ENCODE data around the gene WNT8B.

The WNT8B gene

DNA sequence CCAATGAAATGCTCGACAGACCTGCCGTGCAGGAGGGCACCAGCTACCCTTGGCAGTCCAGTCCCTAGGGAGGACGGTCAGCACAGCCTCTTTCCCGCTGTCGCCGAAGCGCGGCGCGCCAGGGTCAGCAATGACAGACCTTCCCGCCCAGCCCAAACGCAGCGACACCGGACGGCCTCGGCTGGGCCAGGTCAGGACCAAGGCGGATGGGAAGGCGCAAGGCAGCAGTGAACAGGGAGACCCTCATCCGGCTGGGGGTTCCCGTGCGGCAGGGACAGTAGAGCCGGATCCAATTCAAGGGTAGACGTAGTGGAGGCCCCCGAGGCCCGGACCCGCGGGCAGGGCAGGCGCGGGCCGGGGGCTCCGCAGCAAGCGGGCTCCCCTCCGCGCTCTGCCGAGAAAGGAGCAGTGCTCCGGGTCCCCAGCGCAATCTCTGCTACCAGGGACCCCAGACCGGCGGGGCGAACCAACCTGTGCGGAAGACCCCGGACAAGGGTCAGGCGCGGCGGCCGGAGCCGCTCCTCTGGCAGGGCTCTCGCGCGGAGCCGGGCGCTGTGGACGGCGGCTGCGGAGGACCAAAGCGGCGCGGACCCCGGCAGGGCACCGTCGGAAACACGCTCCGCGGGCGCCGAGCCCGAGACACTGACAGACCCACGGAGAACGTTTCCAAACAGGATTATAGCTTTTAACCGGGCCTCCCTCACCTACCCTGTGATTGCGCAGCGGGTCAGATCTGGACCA lies 56.7 kb downstream of the WNT8B start, which contains the start of gene SEC31B:
TSS of gene SEC31B (minus strand) at position 551 of the 741 bp plus-strand sequence. CDS start 2,909 bp downstream, outside the sequence.
- DNase-seq (ENCODE audit: low read depth in 2 of 2) = no peak

DNA sequence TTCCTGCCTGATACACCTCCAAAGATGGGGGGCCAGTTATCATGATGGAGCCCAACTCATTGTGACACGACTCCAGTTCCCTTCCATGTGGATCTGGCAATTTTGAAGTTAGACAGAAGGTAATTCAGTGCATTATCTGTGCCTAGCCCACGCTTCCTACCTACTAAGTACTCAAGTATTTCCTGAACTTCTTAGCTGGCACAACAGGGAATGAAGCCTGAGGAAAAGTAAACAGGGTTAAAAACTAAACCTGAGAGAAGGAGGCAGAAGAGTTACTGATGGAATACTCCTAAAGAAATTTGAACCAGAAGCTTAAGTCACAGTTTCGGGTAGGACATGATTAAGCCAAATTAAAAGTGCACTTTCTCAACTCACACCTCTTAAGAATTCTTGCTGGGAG lies 58.0 kb downstream of the WNT8B start:
- no peak for DNase-seq (ENCODE audit: low read depth in 2 of 2)

GRCh38 chr10:100522107-100522801 lies 59.4 kb downstream of the WNT8B start:
- no peak for DNase-seq (ENCODE audit: low read depth in 2 of 2)

- DNase-seq (ENCODE audit: low read depth in 2 of 2) = no peak
These were observed 60.1 kb downstream of the WNT8B start for GRCh38 chr10:100522945-100523344.

DNA sequence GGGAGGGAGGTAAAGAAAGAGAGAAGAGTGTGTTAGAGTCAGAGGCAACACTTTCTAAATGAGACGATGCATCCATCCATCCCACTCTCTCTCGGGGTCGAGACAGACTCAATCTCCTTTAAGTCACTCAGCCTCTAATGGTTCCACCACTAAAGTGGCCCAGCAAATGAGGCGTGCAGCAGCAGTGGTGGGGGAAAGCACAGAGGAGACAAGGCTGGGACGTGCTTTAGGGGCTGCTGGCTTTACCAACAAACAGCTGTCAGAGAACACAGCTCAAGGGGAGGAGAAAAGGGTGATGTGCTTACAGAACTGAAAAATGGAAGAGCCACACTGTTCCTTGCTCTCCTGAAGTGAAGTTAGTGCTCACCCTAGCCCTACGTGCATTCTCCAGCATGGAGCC lies 61.4 kb downstream of the WNT8B start:
- DNase-seq (ENCODE audit: low read depth in 2 of 2) = no peak

DNA sequence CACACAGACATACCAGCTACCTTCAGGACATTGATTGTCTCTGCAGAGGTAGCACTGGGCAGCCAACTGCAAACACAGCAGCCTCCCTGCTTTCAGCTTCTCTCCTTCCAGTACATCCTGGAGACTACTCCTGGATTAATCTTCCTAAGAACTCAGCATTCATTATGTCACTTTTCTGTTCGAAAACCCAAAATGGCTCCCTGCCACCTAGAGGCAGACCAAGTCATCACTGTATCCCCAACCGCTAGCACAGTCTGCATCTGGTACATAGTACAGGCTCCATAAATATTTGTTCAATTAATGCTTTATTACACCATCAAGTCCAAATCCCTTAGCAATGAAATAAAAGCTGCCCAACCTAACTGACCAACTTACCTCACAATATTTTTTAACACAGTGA lies 61.8 kb downstream of the WNT8B start:
- no peak for DNase-seq (ENCODE audit: low read depth in 2 of 2)

DNA sequence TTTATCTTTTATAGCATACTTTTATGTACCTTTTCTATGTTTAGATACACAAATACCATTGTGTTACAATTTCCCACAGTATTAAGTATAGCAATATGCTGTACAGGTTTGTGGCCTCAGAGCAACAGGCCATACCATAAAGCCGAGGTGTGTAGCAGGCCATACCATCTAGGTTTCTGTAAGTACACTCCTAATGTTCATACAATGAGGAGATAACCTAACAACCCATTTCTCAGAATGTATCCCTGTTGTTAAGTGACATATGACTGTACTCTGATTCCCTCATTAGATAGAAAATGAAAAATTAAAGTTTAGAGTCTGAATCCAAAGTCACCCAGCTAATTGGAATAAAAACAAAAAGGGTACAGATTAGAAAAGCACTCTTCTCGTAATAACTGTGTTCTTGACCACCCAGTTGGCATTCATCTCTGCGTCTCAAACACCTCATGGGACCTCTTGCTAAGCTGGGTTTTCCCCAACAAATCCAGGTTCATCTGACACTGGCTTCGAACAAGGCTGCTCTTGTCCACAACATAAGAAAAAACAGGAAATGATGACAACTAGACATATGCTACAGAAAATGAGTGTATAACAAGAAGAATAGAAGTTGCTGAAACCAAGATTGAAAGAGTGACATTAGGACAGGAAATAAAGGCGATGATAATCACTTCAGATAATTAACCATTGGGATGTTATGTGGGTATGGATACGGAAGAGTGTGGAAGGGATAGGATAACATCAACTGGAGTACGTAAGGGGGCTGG lies 65.5 kb downstream of the WNT8B start:
- DNase-seq (ENCODE audit: low read depth in 2 of 2) = no peak

DNA sequence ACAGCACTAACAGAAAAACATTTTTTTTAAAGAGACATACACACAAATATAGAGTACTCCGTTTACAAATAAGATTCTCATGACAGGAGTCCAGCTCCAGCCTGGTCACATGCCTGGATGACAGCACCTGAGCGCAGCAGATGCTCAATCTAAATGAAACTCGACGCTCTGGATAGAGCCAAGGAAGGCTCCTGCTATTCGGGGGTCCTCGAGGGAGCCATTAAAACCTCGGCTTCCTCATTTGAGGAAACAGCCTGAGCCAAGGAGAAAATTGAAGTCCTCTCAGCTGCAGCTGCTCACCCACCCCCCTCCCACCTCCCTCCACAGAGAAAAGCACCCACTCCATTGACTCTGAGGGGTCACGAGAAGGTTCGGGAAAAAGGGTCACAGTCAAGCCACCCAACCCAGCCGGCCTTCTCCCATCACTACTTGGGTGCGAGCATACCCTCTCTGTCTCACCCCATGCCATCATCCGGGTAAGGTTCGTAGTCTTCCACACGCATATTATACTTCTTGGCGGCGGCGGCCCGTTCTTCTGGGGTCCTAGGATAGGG lies 66.2 kb downstream of the WNT8B start:
- DNase-seq (ENCODE audit: low read depth in 2 of 2) = no peak

- DNase-seq (ENCODE audit: low read depth in 2 of 2) = peak; percentile 76 to 79
These were observed 66.9 kb downstream of the WNT8B start, which contains the start of gene NDUFB8 for GRCh38 chr10:100529475-100530298. Gene NDUFB8 (minus strand): TSS chr10:100529871. CDS start chr10:100529851, 20 bp downstream.

GRCh38 chr10:100531761-100532160 lies 69.0 kb downstream of the WNT8B start:
- DNase-seq (ENCODE audit: low read depth in 2 of 2) = no peak
